Myometrial cell (primary cell): ENCODE measurements around the gene POR. TPM values are rescaled to one million over a fixed set of nuclear protein-coding genes. Genes with fewer than 3 reads are reported as not detected.

Experiments used
- total RNA-seq: library from RNA; depleted of rRNA; stranded (reverse); fragments of >200 nt; gene quantifications from 2 replicates; pipeline ENCODE4 v1.2.3, GENCODE V29; 2015

POR gene
- total RNA-seq = 95.3 and 132 TPM in 2 replicates

GRCh38 chr7:75914655-75915415 lies at the start of gene POR:
Gene POR, plus strand, starts transcription at chr7:75915155. Its CDS starts 38,847 bp downstream, at chr7:75954002.

GRCh38 chr7:75878769-75879611 lies 36.0 kb upstream of the POR start, which contains the start of gene RHBDD2:
Gene RHBDD2, plus strand, starts transcription at chr7:75879034. Its CDS starts 49 bp downstream, at chr7:75879083.

DNA sequence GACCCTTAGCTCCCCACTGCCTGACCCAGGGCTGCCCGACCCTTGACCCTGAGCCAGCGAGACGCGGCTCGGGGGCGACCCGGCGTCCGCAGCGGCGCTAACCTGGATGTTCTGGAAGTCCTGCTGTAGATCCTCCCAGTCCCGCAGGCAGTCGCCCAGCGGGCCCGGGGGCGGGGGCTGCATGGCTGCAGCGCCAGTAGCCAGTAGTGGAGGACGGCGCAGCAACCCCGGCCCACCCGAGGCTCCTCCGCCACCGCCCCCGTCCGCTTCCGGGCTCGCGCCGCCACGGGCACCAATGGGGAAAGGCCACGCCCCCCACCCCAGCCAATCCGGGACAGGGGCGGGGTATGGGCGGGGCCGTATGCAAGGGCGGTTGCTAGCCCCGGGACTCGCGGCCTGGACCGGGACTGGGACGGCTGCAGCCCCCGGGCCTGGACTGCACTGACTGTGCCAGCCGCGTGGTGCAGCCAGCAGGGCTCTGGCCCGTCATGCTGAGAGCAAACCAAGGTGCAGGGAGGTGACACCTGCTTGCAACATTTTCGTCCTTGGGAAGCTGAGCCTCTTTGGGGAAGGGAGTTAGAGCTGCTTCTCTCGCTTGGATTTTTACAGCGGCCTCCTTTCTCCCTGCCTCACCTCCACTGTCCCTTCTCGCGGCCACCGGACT lies 79.6 kb downstream of the POR start, which contains the start of gene TMEM120A:
TSS of gene TMEM120A (minus strand) at position 208 of the 664 bp plus-strand sequence. CDS start at position 183, 25 bp downstream.

Other genes with a start within 250 kb of the POR start
- gene HIP1, start 176.2 kb upstream of the POR start, total RNA-seq = 14.4 and 17.4 TPM in 2 replicates
- gene CCL26, start 142.9 kb upstream of the POR start, total RNA-seq = 3.2 TPM in 1 of 2 replicates, not detected in the other
- gene CCL24, start 101.3 kb upstream of the POR start, total RNA-seq = not detected in 2 replicates
- 47.3 and 54.1 TPM in 2 replicates for gene RHBDD2, start 36.1 kb upstream of the POR start, total RNA-seq
- gene TMEM120A, start 79.4 kb downstream of the POR start, total RNA-seq = 28.0 and 31.2 TPM in 2 replicates
- gene STYXL1, start 132.8 kb downstream of the POR start, total RNA-seq = 45.8 and 100 TPM in 2 replicates
- 128 and 175 TPM in 2 replicates for gene MDH2, start 133.0 kb downstream of the POR start, total RNA-seq